Uterus (tissue), 4 donors: Measurements from ENCODE around the gene PDK3. TPM values are rescaled to one million over a fixed set of nuclear protein-coding genes. Genes with fewer than 3 reads are reported as not detected.

ENCODE experiments used
- DNase-seq, 2 donors: peaks; one replicate each; pipeline ENCODE4 v3.0.0-alpha.2; 2019 to 2020
- H3K27ac ChIP-seq, 2 donors: fragments of 200-600 bp; sonication (generic); 1 replicate in 1 of 2; 2 replicates in 1 of 2; pipeline ENCODE4 v1.5.1; 2016 to 2018
- H3K27me3 ChIP-seq, 2 donors: fragments of 200-600 bp; sonication (generic); one replicate each; pipeline ENCODE4 v1.5.1; 2018 to 2019; ENCODE audit warnings: control low read depth in 1 of 2
- H3K36me3 ChIP-seq, 2 donors: fragments of 200-600 bp; sonication (generic); one replicate each; pipeline ENCODE4 v1.5.1; 2019; ENCODE audit warnings: control low read depth in 1 of 2
- H3K4me1 ChIP-seq, 2 donors: fragments of 200-600 bp; sonication (generic); one replicate each; pipeline ENCODE4 v1.5.1; 2018 to 2019; ENCODE audit warnings: control low read depth in 1 of 2
- H3K4me3 ChIP-seq, 2 donors: fragments of 200-600 bp; sonication (generic); 1 replicate in 1 of 2; 2 replicates in 1 of 2; pipeline ENCODE4 v1.5.1; 2018 to 2019; ENCODE audit warnings: mild to moderate bottlenecking in 1 of 2
- H3K9me3 ChIP-seq, 2 donors: fragments of 200-600 bp; sonication (generic); one replicate each; pipeline ENCODE4 v1.5.1; 2019; ENCODE audit warnings: control low read depth in 1 of 2
- POLR2A ChIP-seq, 2 donors: fragments of 450-650 bp; IDR thresholded peaks; one replicate each; pipeline ENCODE4 v1.6.1; 2016; ENCODE audit warnings: antibody characterized with exemption in 2 of 2, mild to moderate bottlenecking in 1 of 2, moderate library complexity in 1 of 2
- intact Hi-C: fragments of 100-400 bp; cut with DNase I; formaldehyde crosslinking; loops from one replicate; pipeline ENCODE4 v1.15.1; 2023; ENCODE audit warnings: low total_unique reads
- total RNA-seq, 4 donors: library from RNA; depleted of rRNA in 3 of 4; stranded (reverse); fragments of >200 nt in 3 of 4; gene quantifications; one replicate each; pipeline versions ENCODE4 v1.1.0 to v1.2.4, GENCODE V29; 2014 to 2023
- TF ChIP-seq, protein P1 (sequence below), 4 experiments: fragments of 200-600 bp in 2 of 4; fragments of 450-650 bp in 2 of 4; sonication (generic) in 2 of 4; IDR thresholded peaks; one replicate each; pipeline ENCODE4 v1.5.1; 2016 to 2019; ENCODE audit warnings: antibody characterized with exemption in 4 of 4, mild to moderate bottlenecking in 2 of 4, moderate library complexity in 1 of 4
- donor health status: DM: yes; HTN: yes; CAD: no.

The PDK3 gene
- 10 to 100 TPM in 3 of 4 donors, 1 to 10 TPM in 1; 9.5 to 23.4 (median 17.7) TPM for total RNA-seq

DNA sequence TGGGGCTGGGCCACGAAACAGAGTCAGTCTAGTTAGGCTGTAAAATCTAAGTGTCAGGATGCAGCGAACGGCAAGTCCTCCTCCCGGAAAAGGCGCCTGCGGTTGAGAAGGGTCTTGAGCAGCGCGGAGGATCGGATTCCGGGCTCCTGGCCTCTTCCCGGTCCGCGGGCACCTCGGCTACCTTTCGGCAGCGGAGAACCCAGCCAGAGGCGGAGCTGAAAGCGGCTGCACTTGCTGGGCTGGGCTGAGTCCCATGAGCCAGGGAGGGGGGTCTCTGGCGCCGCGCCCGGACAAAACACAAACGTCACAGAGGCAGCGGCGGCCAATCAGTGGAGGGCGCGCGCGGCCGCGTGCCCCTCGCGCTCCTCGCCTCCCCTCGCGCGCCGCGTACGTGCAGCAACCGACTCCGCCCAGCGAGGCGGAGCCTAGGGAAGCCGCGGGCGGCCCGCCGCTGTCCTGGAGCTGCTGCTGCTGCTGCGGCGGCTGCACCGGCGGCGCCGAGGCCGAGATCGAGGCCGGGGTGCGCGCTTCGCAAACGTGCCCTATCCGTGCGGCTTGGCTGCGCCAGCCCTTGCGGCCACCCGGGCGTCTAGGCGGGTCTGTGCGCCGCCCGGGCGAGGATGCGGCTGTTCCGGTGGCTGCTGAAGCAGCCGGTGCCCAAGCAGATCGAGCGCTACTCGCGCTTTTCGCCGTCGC is at the start of gene PDK3:
Gene PDK3 (plus strand): TSS at position 451 of the 696 bp plus-strand sequence. CDS start 170 bp downstream, at position 621.
- intact Hi-C loops: no loop called here
- H3K9me3 ChIP-seq: no peaks in the 10 kb centered on the region
- H3K4me1 ChIP-seq: no peaks in the 10 kb centered on the region
- TF ChIP-seq, protein P1, sequence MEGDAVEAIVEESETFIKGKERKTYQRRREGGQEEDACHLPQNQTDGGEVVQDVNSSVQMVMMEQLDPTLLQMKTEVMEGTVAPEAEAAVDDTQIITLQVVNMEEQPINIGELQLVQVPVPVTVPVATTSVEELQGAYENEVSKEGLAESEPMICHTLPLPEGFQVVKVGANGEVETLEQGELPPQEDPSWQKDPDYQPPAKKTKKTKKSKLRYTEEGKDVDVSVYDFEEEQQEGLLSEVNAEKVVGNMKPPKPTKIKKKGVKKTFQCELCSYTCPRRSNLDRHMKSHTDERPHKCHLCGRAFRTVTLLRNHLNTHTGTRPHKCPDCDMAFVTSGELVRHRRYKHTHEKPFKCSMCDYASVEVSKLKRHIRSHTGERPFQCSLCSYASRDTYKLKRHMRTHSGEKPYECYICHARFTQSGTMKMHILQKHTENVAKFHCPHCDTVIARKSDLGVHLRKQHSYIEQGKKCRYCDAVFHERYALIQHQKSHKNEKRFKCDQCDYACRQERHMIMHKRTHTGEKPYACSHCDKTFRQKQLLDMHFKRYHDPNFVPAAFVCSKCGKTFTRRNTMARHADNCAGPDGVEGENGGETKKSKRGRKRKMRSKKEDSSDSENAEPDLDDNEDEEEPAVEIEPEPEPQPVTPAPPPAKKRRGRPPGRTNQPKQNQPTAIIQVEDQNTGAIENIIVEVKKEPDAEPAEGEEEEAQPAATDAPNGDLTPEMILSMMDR (IDR thresholded peaks at IDR 0.05): no peak
- peak; percentile 68 to 86 for TF ChIP-seq POLR2A (IDR thresholded peaks at IDR 0.05)
- no peaks in the 10 kb centered on the region for H3K27me3 ChIP-seq
- H3K36me3 ChIP-seq: no peaks in the 10 kb centered on the region
- peak within 1 kb of the TSS; percentile 45 to 81 for H3K4me3 ChIP-seq
- peak; percentile 87 to 89 for DNase-seq
- peak within 1 kb of the TSS; percentile 65 to 73 for H3K27ac ChIP-seq

DNA sequence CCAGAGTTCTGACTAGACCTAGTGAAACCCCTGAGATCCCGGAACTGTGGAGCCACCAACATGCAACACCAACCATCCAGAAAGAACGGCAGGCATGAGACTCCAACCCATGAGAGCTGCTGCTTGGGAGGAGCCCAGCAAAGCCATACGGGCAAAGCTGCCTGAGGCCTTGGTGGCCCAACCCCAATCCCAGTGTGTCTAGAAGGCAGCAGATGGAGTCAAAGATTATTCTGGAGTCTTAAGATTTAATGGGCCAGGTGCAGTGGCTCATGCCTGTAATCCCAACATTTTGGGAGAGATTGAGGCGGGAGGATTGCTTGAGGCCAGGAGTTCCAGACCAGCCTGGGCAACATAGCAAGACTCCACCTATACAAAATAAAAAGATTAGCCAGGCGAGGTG is 49.2 kb upstream of the PDK3 start:
- H3K27ac ChIP-seq: no peak overlapping the region
- TF ChIP-seq, protein P1 (IDR thresholded peaks at IDR 0.05): no peak
- no peak for TF ChIP-seq POLR2A (IDR thresholded peaks at IDR 0.05)
- intact Hi-C loops: no loop called here

GRCh38 chrX:24423960-24424359 is 41.1 kb upstream of the PDK3 start:
- Histone ChIP-seq H3K4me1 (peaks cover 0 to 6% of the 10 kb centered on the region in 2 donors), H3K9me3 (no peaks in the 10 kb centered on the region), H3K4me3 (no peak overlapping the region), H3K27me3 (no peaks in the 10 kb centered on the region), H3K36me3 (no peaks in the 10 kb centered on the region), H3K27ac (peak overlapping the region; percentile 59 to 77)
- TF ChIP-seq, protein P1 (IDR thresholded peaks at IDR 0.05): no peak
- no peak for TF ChIP-seq POLR2A (IDR thresholded peaks at IDR 0.05)
- intact Hi-C loops: no loop called here
- peak in 1 of 2 donors; percentile 43 for DNase-seq

More for the DNA sequence above, 49.2 kb upstream of the PDK3 start:
- H3K36me3 ChIP-seq: no peaks in the 10 kb centered on the region
- H3K4me3 ChIP-seq: no peak overlapping the region
- H3K27me3 ChIP-seq: no peaks in the 10 kb centered on the region
- no peak for DNase-seq
- H3K9me3 ChIP-seq: no peaks in the 10 kb centered on the region
- H3K4me1 ChIP-seq: no peaks in the 10 kb centered on the region

GRCh38 chrX:24424948-24425347 is 40.1 kb upstream of the PDK3 start:
- intact Hi-C loops: no loop called here
- H3K27ac ChIP-seq: peak overlapping the region; percentile 59 to 77
- no peak overlapping the region for H3K4me3 ChIP-seq
- H3K9me3 ChIP-seq: no peaks in the 10 kb centered on the region
- peak; percentile 74 to 77 for DNase-seq
- H3K36me3 ChIP-seq: no peaks in the 10 kb centered on the region
- peaks cover 0 to 6% of the 10 kb centered on the region in 2 donors for H3K4me1 ChIP-seq
- TF ChIP-seq, protein P1 (IDR thresholded peaks at IDR 0.05): no peak
- no peak for TF ChIP-seq POLR2A (IDR thresholded peaks at IDR 0.05)
- no peaks in the 10 kb centered on the region for H3K27me3 ChIP-seq

DNA sequence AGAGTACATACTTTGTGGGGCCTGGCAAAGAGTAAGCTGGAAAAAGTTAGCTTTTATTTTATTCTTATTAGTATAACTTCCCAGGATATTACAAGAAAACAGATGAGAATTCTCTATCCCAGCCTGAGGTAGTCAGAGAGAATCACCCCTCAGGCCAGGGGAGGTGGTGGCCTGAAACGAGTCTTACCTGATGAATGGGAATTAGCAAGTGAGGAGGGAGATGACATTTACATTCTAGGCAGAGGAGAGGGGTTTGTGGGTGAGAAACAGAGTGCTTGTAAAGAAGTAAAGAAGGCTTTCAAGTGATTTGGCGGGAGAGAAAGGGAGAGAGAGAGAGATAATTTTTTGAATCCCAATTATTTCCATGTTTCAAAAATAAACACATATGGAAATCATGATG is 39.3 kb upstream of the PDK3 start:
- no peak for DNase-seq
- no peak for TF ChIP-seq POLR2A (IDR thresholded peaks at IDR 0.05)
- TF ChIP-seq, protein P1 (IDR thresholded peaks at IDR 0.05): no peak
- Histone ChIP-seq H3K27me3 (no peaks in the 10 kb centered on the region), H3K4me1 (peaks cover 0 to 6% of the 10 kb centered on the region in 2 donors), H3K27ac (peak overlapping the region in 1 of 2 donors; percentile 77), H3K36me3 (no peaks in the 10 kb centered on the region), H3K4me3 (no peak overlapping the region), H3K9me3 (no peaks in the 10 kb centered on the region)
- intact Hi-C loops: no loop called here
